ENCODE results near the gene PWWP2B. TPM values are rescaled to one million over a fixed set of nuclear protein-coding genes. Genes with fewer than 3 reads are reported as not detected.

The PWWP2B gene
- total RNA-seq, 8 experiments from 2014 or later = 4.6 to 12.7 (median 8.9) TPM

GRCh38 chr10:132392811-132393694 lies 3.9 kb upstream of the PWWP2B start:
- H3K27ac ChIP-seq = no peak overlapping the region
- peaks cover 18 to 23% of the 10 kb centered on the region in 2 donors for H3K4me1 ChIP-seq (replicated peaks in 1 of 2)
- WGBS, 10 experiments = 70 to 91% (median 83%) methylated on average over 1 to 10 of the region's 12 CpGs; no CpG with 5 or more reads in 5 of the 10 experiments
- ATAC-seq (replicated peaks in 6 of 8) = no peak
- H3K4me3 ChIP-seq = no peak overlapping the region
- in situ Hi-C loops (cut with MboI; ENCODE audit: low pct_unique_long_range_greater_than_20kb in 2 of 9, low sequenced_read_pairs in 9 of 9, unreplicated experiment in 9 of 9) = loop anchor here in 2 of 9 experiments (10.0 to 25.0 kb wide), 2 partner anchors 52 to 244 kb away; no protein-coding TSS in a partner anchor

DNA sequence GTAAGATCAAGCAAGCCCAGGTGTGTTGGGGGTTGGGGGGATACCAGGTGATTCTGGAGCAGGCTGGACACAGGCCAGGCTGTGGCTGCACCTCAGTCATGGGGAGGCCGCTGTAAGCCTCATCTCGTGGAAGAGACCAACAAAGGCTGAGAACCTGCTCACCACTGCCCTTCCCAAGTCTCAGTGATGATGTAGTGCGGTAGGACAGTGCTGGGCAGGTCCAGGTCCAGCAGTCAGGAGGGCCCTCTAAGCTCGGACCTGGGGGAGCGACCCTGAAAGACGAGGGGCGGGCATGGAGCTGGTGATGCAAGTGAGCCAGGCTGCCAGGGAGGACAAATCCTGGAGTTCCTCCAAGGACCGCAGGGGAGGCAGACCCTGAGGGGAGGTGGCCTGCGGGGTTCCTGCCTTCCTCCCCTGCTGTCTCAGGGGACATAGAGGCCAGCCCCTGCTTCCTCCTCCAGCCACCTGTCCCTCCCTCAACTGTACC lies 3.3 kb upstream of the PWWP2B start:
- in situ Hi-C loops (cut with MboI; ENCODE audit: low pct_unique_long_range_greater_than_20kb in 2 of 9, low sequenced_read_pairs in 9 of 9, unreplicated experiment in 9 of 9) = loop anchor here in 2 of 9 experiments (10.0 to 25.0 kb wide), 2 partner anchors 51 to 244 kb away; no protein-coding TSS in a partner anchor
- no peak for ATAC-seq (replicated peaks in 6 of 8)
- Histone ChIP-seq H3K27ac (no peak overlapping the region), H3K4me3 (no peak overlapping the region), H3K4me1 (replicated peaks in 1 of 2) (peaks cover 25 to 29% of the 10 kb centered on the region in 2 donors)
- 57 to 83% methylated on average over 1 to 3 of the region's 9 CpGs; no CpG with 5 or more reads in 8 of the 10 experiments for WGBS, 10 experiments

DNA sequence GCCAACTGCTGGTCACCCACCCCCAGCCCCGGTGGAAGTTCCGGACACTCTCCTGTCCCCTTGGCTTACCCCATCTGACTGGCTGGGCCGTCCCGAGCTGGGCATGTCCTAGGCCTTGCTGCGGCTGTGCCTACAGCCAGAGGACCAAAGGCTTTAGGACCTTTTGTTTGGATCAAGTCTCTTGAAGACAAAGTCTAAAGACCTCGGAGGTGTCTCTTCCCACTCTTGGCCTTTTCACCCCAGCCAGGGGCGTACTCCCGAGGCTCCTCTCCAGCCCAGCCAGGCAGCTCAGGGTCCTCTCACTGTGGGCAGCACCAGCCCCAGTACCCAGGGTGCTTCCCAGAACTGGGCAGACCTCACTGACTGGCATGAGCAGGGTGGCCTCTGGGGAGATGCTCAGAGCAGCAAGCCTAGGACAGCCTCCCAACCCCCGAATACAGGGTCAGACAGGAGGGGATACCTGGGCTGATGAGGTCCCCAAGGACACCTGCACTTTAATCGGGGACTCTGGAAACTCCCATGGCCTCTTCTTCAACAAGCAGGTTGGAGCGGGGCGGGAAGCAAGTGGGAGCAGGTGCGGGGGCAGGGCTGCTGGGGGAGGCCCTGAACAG lies 2.7 kb upstream of the PWWP2B start:
- 79 to 100% (median 80%) methylated on average over 1 to 3 of the region's 13 CpGs; no CpG with 5 or more reads in 5 of the 10 experiments for WGBS, 10 experiments
- no peak for ATAC-seq (replicated peaks in 6 of 8)
- in situ Hi-C loops (cut with MboI; ENCODE audit: low pct_unique_long_range_greater_than_20kb in 2 of 9, low sequenced_read_pairs in 9 of 9, unreplicated experiment in 9 of 9) = loop anchor here in 2 of 9 experiments (10.0 to 25.0 kb wide), 2 partner anchors 50 to 243 kb away; no protein-coding TSS in a partner anchor
- Histone ChIP-seq H3K4me1 (replicated peaks in 1 of 2) (peaks cover 21 to 26% of the 10 kb centered on the region in 2 donors), H3K4me3 (no peak overlapping the region), H3K27ac (no peak overlapping the region)

DNA sequence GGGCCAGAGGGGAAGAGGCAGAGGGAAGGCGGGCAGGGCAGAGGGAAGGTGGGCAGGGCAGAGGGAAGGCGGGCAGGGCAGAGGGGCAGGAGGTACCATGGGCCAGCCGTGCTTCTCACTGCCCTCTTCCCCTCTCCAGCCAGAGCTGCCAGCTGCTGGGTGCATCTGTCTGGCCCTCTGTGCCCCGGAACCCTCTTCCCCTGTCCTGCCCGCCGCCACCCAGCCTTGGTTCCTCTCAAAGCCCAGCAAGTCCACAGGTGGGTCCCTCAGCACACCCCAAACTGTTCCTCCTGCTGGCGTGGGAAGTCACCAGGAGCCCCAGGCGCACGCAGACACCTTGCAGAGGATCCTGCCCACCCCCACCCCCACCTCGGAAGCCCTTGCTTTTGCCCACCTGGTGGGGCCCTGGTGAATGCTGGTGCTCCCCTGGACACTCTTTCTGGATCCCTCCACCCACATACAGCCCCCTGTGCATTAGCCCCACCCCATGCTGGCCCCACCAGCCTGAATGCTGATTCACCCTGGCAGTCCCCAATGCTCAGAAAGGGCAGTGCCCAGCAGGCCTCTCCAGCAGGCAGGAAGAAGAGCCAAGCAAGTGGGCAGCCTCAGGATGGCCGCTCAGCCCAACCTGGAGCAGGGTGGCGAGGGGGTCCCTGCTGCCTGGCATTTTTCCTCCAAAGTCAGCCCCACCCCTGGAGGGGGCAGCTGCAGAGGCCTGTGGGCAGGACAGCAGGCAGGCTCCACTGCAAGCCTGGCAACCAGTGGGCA lies 1.9 kb upstream of the PWWP2B start:
- H3K4me1 ChIP-seq (replicated peaks in 1 of 2) = peaks cover 19 to 20% of the 10 kb centered on the region in 2 donors
- ATAC-seq (replicated peaks in 6 of 8) = no peak
- in situ Hi-C loops (cut with MboI; ENCODE audit: low pct_unique_long_range_greater_than_20kb in 2 of 9, low sequenced_read_pairs in 9 of 9, unreplicated experiment in 9 of 9) = loop anchor here in 2 of 9 experiments (10.0 to 25.0 kb wide), 2 partner anchors 50 to 242 kb away; no protein-coding TSS in a partner anchor
- peak overlapping the region in 1 of 2 donors; percentile 92 for H3K27ac ChIP-seq
- 92% methylated on average over 2 of the region's 12 CpGs; no CpG with 5 or more reads in 9 of the 10 experiments for WGBS, 10 experiments
- peak overlapping the region in 1 of 5 donors; percentile 91 for H3K4me3 ChIP-seq

- 55 to 100% methylated on average over 1 to 4 of the region's 71 CpGs; no CpG with 5 or more reads in 8 of the 10 experiments for WGBS, 10 experiments
- in situ Hi-C loops (cut with MboI; ENCODE audit: low pct_unique_long_range_greater_than_20kb in 2 of 9, low sequenced_read_pairs in 9 of 9, unreplicated experiment in 9 of 9) = loop anchor here in 2 of 9 experiments (10.0 to 25.0 kb wide), 2 partner anchors 49 to 241 kb away; no protein-coding TSS in a partner anchor
- Histone ChIP-seq H3K4me1 (replicated peaks in 1 of 2) (peaks cover 23 to 24% of the 10 kb centered on the region in 2 donors), H3K27ac (peak overlapping the region in 1 of 2 donors; percentile 92), H3K4me3 (peak overlapping the region; percentile 52 to 92 (median 74))
- peak; percentile 31 to 59 (median 42) for ATAC-seq (replicated peaks in 6 of 8)
Measured at GRCh38 chr10:132395704-132396493, 1.1 kb upstream of the PWWP2B start.

DNA sequence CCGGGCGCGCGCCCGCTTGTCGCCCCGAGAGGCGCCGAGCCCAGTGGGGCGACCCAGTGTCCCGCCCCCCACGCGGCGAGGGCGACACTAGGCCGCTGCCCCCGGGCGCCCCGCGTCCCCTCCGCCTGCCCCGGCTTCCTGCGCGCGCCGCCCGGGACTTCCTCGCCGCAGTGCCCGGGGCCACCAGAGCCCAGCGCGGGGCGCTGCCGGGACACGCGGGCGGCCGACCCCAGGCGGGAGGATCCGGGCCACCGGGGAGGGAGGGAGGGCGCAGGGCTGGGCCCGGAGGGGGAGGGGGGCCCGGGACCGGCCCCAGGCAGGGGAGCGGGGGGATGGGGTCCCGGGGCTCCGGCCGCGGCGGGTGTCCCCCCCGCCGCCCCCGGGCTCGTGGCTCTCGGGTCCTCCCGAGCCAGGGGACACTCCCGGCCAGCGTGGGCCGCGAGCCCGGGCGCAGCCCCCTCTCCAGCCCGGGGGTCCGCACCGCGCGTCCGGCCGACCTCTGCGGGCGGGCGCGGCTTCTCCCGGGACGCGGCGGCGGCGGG lies 435 bp upstream of the PWWP2B start:
- ATAC-seq (replicated peaks in 6 of 8) = peak; percentile 34 to 79 (median 68)
- in situ Hi-C loops (cut with MboI; ENCODE audit: low pct_unique_long_range_greater_than_20kb in 2 of 9, low sequenced_read_pairs in 9 of 9, unreplicated experiment in 9 of 9) = loop anchor here in 2 of 9 experiments (10.0 to 25.0 kb wide), 2 partner anchors 48 to 241 kb away; no protein-coding TSS in a partner anchor
- peak overlapping the region; percentile 73 to 92 for H3K27ac ChIP-seq

DNA sequence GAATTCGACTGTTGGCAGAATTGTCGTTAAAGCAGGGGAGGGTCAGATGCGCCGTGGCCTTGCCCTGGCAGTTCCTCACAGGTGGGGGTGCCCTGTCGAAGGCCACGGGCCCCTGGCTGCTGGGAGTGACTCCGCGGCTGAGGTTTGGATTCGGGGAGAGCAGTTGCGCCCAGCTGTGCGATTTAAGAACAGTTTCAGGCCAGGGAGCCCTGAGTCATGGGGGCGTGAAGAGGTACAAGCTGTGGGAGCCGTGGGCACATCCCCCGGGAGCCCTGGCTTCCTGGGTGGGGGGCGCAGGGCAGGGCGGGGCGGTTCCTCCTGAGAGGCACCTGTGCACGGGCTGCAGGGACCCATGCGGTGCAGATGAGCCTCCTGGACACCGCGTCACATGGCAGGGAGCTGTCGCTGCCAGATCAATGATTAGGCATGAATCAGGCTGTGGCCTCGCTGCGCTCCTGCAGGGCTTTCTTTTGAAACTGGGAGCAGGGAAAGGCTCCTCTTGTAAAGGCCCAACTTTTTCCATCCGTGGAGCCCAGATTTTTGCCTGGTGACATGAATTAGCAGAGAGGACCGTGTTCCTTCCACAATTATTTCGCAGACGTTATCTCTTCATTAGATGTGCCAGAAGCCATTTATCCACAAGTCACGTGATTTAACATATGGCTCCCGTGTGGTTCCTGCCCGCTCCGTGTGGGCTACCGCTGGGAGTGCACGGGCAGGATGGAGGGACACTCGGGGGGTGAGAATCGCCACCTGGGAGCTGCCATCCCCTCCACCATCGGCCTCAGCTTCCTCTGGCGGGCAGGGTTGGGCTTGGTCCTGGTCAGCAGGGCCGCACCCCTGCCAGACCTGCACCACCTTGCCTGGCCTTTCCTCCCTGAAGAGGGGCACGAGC lies 918 bp downstream of the PWWP2B start:
- peaks cover 23 to 26% of the 10 kb centered on the region in 2 donors for H3K4me1 ChIP-seq (replicated peaks in 1 of 2)
- peak; percentile 6 to 65 (median 52) for ATAC-seq (replicated peaks in 6 of 8)
- peak overlapping the region; percentile 52 to 92 (median 74) for H3K4me3 ChIP-seq
- WGBS, 10 experiments = 0 to 93% (median 33%) methylated on average over 1 to 11 of the region's 40 CpGs; no CpG with 5 or more reads in 4 of the 10 experiments
- in situ Hi-C loops (cut with MboI; ENCODE audit: low pct_unique_long_range_greater_than_20kb in 2 of 9, low sequenced_read_pairs in 9 of 9, unreplicated experiment in 9 of 9) = loop anchor here in 2 of 9 experiments (10.0 to 25.0 kb wide), 2 partner anchors 47 to 239 kb away; no protein-coding TSS in a partner anchor
- peak overlapping the region; percentile 19 to 56 for H3K27ac ChIP-seq

More for the DNA sequence above, 435 bp upstream of the PWWP2B start:
- H3K4me1 ChIP-seq (replicated peaks in 1 of 2) = peaks cover 23 to 26% of the 10 kb centered on the region in 2 donors
- no CpG with 5 or more reads among the region's 80 CpGs for WGBS, 10 experiments
- H3K4me3 ChIP-seq = peak overlapping the region; percentile 52 to 92 (median 74)

GRCh38 chr10:132398566-132398991 lies 1.6 kb downstream of the PWWP2B start:
- H3K4me1 ChIP-seq (replicated peaks in 1 of 2) = peaks cover 23 to 26% of the 10 kb centered on the region in 2 donors
- in situ Hi-C loops (cut with MboI; ENCODE audit: low pct_unique_long_range_greater_than_20kb in 2 of 9, low sequenced_read_pairs in 9 of 9, unreplicated experiment in 9 of 9) = loop anchor here in 2 of 9 experiments (10.0 to 25.0 kb wide), 2 partner anchors 46 to 239 kb away; no protein-coding TSS in a partner anchor
- H3K4me3 ChIP-seq = peak overlapping the region; percentile 52 to 92 (median 74)
- ATAC-seq (replicated peaks in 6 of 8) = no peak
- 47 to 100% (median 86%) methylated on average over 1 to 4 of the region's 13 CpGs; no CpG with 5 or more reads in 6 of the 10 experiments for whole genome bisulfite sequencing, 10 experiments
- H3K27ac ChIP-seq = peak overlapping the region; percentile 19 to 56

GRCh38 chr10:132399117-132400035 lies 2.4 kb downstream of the PWWP2B start:
- WGBS, 10 experiments = 94 to 100% (median 100%) methylated on average over 2 to 13 of the region's 27 CpGs; no CpG with 5 or more reads in 6 of the 10 experiments
- in situ Hi-C loops (cut with MboI; ENCODE audit: low pct_unique_long_range_greater_than_20kb in 2 of 9, low sequenced_read_pairs in 9 of 9, unreplicated experiment in 9 of 9) = loop anchor here in 2 of 9 experiments (10.0 to 25.0 kb wide), 2 partner anchors 45 to 238 kb away; no protein-coding TSS in a partner anchor
- no peak overlapping the region for H3K27ac ChIP-seq
- no peak for ATAC-seq (replicated peaks in 6 of 8)
- H3K4me1 ChIP-seq (replicated peaks in 1 of 2) = peaks cover 23 to 26% of the 10 kb centered on the region in 2 donors
- no peak overlapping the region for H3K4me3 ChIP-seq
